HepG2 (cell line): Measurements from ENCODE around the gene SNUPN. TPM values are rescaled to one million over a fixed set of nuclear protein-coding genes. Genes with fewer than 3 reads are reported as not detected.

ENCODE experiments used
- ATF2 ChIP-seq: sonication (generic); formaldehyde crosslinking; IDR thresholded peaks from 2 replicates; pipeline ENCODE4 v1.4.0; 2020; ENCODE audit warnings: missing genetic modification reagents
- EHMT2 ChIP-seq: fragments of 200-600 bp; sonication (generic); IDR thresholded peaks from 2 replicates; pipeline ENCODE4 v1.7.0; 2017; ENCODE audit warnings: antibody characterized with exemption, low read depth, low read length, borderline replicate concordance
- ETV6 ChIP-seq: sonication (generic); formaldehyde crosslinking; conservative IDR thresholded peaks from 2 replicates; pipeline ENCODE4 v1.4.0; 2020; ENCODE audit warnings: missing genetic modification reagents
- JUNB ChIP-seq: sonication (generic); formaldehyde crosslinking; IDR thresholded peaks from 2 replicates; pipeline ENCODE4 v1.8.0; 2022; ENCODE audit warnings: missing genetic modification reagents, mild to moderate bottlenecking, borderline replicate concordance
- KDM1A ChIP-seq: IDR thresholded peaks from 2 replicates; pipeline ENCODE4 v1.6.1; 2016; ENCODE audit warnings: missing compliant biosample characterization
- SOX5 ChIP-seq: IDR thresholded peaks from 2 replicates; pipeline ENCODE4 v1.6.1; 2016; ENCODE audit warnings: borderline replicate concordance
- TBL1XR1 ChIP-seq: fragments of 150-350 bp; IDR thresholded peaks from 2 replicates; pipeline ENCODE4 v1.6.1; 2014; ENCODE audit warnings: borderline replicate concordance, low read length; ENCODE audit not compliant: partially characterized antibody
- ZMYM4 ChIP-seq: sonication (generic); formaldehyde crosslinking; IDR thresholded peaks from 2 replicates; pipeline ENCODE4 v1.8.1; 2023; ENCODE audit warnings: mild to moderate bottlenecking, missing genetic modification reagents
- ZNF207 ChIP-seq: fragments of 450-650 bp; IDR thresholded peaks from 2 replicates; pipeline ENCODE4 v1.6.1; 2016; ENCODE audit warnings: antibody characterized with exemption, borderline replicate concordance
- ZNF274 ChIP-seq: sonication (generic); formaldehyde crosslinking; IDR thresholded peaks from 2 replicates; pipeline ENCODE4 v1.5.1; 2020; ENCODE audit warnings: mild to moderate bottlenecking, missing genetic modification reagents
- ZNF33A ChIP-seq: sonication (generic); formaldehyde crosslinking; IDR thresholded peaks from 2 replicates; pipeline ENCODE4 v1.5.1; 2020; ENCODE audit warnings: missing genetic modification reagents, mild to moderate bottlenecking, moderate library complexity, borderline replicate concordance
- ZNF343 ChIP-seq: sonication (generic); formaldehyde crosslinking; IDR thresholded peaks from 2 replicates; pipeline ENCODE4 v1.4.0; 2020; ENCODE audit warnings: mild to moderate bottlenecking, missing genetic modification reagents
- ZNF510 ChIP-seq: sonication (generic); formaldehyde crosslinking; IDR thresholded peaks from 2 replicates; pipeline ENCODE4 v1.4.0; 2020; ENCODE audit warnings: low read depth, mild to moderate bottlenecking, missing genetic modification reagents
- ZNF570 ChIP-seq: sonication (generic); formaldehyde crosslinking; IDR thresholded peaks from 2 replicates; pipeline ENCODE4 v1.4.0; 2020; ENCODE audit warnings: mild to moderate bottlenecking, missing genetic modification reagents, borderline replicate concordance
- ZNF598 ChIP-seq: sonication (generic); formaldehyde crosslinking; IDR thresholded peaks from 2 replicates; pipeline ENCODE4 v1.5.1; 2020; ENCODE audit warnings: mild to moderate bottlenecking, missing genetic modification reagents, borderline replicate concordance
- ZXDC ChIP-seq: sonication (generic); formaldehyde crosslinking; IDR thresholded peaks from 2 replicates; pipeline ENCODE4 v1.5.0; 2020; ENCODE audit warnings: mild to moderate bottlenecking, missing genetic modification reagents
- polyA plus RNA-seq, 8 experiments: library from polyadenylated mRNA; depleted of rRNA in 3 of 8; stranded (reverse) in 7 of 8; unstranded in 1 of 8; fragments of >200 nt; fragmentation: Illumina TruSeq in 4 of 8; extraction: Trizol in 4 of 8; gene quantifications; 2 replicates each; pipeline versions ENCODE4 v1.2.1 to v1.2.3, GENCODE V29; 2011 to 2016; ENCODE audit warnings: low read depth in 4 of 8, missing spikeins in 1 of 8, mixed read lengths in 1 of 8; ENCODE audit not compliant: insufficient read depth in 1 of 8
- total RNA-seq, 5 experiments: library from RNA; depleted of rRNA; stranded (reverse); fragments of >200 nt; fragmentation: Illumina TruSeq; extraction: Trizol; gene quantifications; 2 replicates each; pipeline ENCODE4 v1.2.3, GENCODE V29; 2016; ENCODE audit warnings: low read depth in 1 of 5
- TF ChIP-seq, protein P1 (sequence below): sonication (generic); formaldehyde crosslinking; IDR thresholded peaks from 2 replicates; pipeline ENCODE4 v1.8.0; 2022; ENCODE audit warnings: mild to moderate bottlenecking, missing genetic modification reagents, borderline replicate concordance
- TF ChIP-seq, protein P2 (sequence below): sonication (generic); formaldehyde crosslinking; IDR thresholded peaks from 2 replicates; pipeline ENCODE4 v1.4.0; 2020; ENCODE audit warnings: missing genetic modification reagents, borderline replicate concordance
- TF ChIP-seq, protein P3 (sequence below): IDR thresholded peaks from 2 replicates; pipeline ENCODE4 v1.6.1; 2016; ENCODE audit warnings: low read depth, control low read depth
- TF ChIP-seq, protein P4 (sequence below): IDR thresholded peaks from 2 replicates; pipeline ENCODE4 v1.6.1; 2016

The SNUPN gene
- total and polyA plus RNA-seq, 2 of the 13 experiments (the other 11 are each of a cell fraction or from before 2014, with no cell fraction given): 9.0 to 16.4 TPM

DNA sequence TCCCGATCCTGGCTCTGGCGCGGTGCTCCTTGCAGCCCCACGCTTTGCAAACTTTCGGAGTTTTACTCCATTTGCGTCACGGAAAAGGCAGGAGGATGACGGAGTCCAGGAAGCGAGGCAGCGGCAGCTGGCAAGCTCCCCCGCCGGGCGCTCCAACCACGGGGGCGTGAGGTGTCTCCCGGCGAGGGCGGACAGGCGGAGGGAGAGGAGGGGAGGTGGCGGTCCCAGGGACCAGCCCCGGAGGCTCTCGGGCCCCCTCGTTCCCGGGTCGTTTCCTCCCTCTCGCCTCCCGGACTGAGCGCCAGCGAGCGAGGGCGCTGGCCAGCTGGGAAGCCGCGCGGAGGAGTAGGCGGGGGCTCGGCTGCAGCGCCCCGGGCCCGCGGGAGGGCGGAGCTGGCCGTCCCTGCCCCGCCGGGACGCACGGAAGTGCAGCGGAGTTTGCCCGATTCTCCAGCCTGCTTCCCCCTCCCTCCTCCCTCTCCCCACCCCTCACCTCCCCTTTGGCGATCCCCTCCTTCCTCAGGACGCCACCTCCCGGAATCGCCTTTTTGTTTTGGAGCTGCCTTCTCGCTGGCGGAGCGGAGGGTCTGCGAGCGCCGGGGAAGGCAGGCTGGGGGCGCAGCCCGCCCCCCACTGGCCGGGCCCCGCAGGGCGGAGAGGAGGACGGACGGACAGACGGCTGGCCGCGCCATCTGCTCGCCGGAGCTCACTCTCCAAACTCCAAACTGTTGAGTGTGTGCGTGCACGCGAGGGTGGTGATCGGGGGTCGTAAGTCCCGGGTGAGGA, 22.0 kb upstream of the SNUPN start, which contains the start of gene SNX33 (continued):
- TF ChIP-seq SOX5 (CRISPR knock-in tag) (no peak; the same call in 1 of the 2 replicates), ZNF207 (no peak), EHMT2 (no peak), JUNB (no peak), TBL1XR1 (no peak), ZNF33A (0 out of 2 replicates have a peak, but pooled peaks have one; percentile 38), ZNF343 (CRISPR knock-in tag) (no peak), ATF2 (CRISPR knock-in tag) (no peak), KDM1A (CRISPR knock-in tag) (no peak), ZNF510 (no peak), ETV6 (CRISPR knock-in tag) (no peak), ZNF598 (no peak), ZXDC (no peak), ZNF570 (CRISPR knock-in tag) (no peak), ZNF274 (CRISPR knock-in tag) (no peak; the same call in 1 of the 2 replicates), ZMYM4 (CRISPR knock-in tag) (peak; percentile 56; the same call in 1 of the 2 replicates)
- TF ChIP-seq, protein P1, sequence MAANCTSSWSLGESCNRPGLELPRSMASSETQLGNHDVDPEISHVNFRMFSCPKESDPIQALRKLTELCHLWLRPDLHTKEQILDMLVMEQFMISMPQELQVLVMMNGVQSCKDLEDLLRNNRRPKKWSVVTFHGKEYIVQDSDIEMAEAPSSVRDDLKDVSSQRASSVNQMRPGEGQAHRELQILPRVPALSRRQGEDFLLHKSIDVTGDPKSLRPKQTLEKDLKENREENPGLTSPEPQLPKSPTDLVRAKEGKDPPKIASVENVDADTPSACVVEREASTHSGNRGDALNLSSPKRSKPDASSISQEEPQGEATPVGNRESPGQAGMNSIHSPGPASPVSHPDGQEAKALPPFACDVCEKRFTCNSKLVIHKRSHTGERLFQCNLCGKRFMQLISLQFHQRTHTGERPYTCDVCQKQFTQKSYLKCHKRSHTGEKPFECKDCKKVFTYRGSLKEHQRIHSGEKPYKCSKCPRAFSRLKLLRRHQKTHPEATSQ (CRISPR knock-in tag): 0 out of 2 replicates have a peak, but pooled peaks have one; percentile 54
- TF ChIP-seq, protein P2, sequence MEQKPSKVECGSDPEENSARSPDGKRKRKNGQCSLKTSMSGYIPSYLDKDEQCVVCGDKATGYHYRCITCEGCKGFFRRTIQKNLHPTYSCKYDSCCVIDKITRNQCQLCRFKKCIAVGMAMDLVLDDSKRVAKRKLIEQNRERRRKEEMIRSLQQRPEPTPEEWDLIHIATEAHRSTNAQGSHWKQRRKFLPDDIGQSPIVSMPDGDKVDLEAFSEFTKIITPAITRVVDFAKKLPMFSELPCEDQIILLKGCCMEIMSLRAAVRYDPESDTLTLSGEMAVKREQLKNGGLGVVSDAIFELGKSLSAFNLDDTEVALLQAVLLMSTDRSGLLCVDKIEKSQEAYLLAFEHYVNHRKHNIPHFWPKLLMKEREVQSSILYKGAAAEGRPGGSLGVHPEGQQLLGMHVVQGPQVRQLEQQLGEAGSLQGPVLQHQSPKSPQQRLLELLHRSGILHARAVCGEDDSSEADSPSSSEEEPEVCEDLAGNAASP (CRISPR knock-in tag): peak; percentile 13; the same call in 1 of the 2 replicates
- TF ChIP-seq, protein P3, sequence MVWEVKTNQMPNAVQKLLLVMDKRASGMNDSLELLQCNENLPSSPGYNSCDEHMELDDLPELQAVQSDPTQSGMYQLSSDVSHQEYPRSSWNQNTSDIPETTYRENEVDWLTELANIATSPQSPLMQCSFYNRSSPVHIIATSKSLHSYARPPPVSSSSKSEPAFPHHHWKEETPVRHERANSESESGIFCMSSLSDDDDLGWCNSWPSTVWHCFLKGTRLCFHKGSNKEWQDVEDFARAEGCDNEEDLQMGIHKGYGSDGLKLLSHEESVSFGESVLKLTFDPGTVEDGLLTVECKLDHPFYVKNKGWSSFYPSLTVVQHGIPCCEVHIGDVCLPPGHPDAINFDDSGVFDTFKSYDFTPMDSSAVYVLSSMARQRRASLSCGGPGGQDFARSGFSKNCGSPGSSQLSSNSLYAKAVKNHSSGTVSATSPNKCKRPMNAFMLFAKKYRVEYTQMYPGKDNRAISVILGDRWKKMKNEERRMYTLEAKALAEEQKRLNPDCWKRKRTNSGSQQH (CRISPR knock-in tag): peak; percentile 25; the same call in 1 of the 2 replicates
- TF ChIP-seq, protein P4, sequence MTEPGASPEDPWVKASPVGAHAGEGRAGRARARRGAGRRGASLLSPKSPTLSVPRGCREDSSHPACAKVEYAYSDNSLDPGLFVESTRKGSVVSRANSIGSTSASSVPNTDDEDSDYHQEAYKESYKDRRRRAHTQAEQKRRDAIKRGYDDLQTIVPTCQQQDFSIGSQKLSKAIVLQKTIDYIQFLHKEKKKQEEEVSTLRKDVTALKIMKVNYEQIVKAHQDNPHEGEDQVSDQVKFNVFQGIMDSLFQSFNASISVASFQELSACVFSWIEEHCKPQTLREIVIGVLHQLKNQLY (CRISPR knock-in tag): no peak
